Upper lobe of left lung (tissue), 4 donors: ENCODE results near the gene RUNDC3A.

Experiments
- CTCF ChIP-seq, 6 experiments: fragments of 450-650 bp in 4 of 6; fragments of 200-600 bp in 2 of 6; sonication (generic) in 2 of 6; IDR thresholded peaks; one replicate each; pipeline ENCODE4 v1.5.1; 2016 to 2019; ENCODE audit warnings: antibody characterized with exemption in 6 of 6
- EP300 ChIP-seq, 4 donors: sonication (generic); formaldehyde crosslinking; IDR thresholded peaks; one replicate each; pipeline ENCODE4 v1.5.1; 2017; ENCODE audit warnings: antibody characterized with exemption in 4 of 4, control low read depth in 2 of 4
- POLR2A ChIP-seq, 4 donors: fragments of 450-650 bp; IDR thresholded peaks; one replicate each; pipeline ENCODE4 v1.5.1; 2016 to 2017; ENCODE audit warnings: antibody characterized with exemption in 4 of 4, mild to moderate bottlenecking in 2 of 4
- POLR2AphosphoS5 ChIP-seq, 2 donors: sonication (generic); formaldehyde crosslinking; IDR thresholded peaks; one replicate each; pipeline ENCODE4 v1.5.1; 2017; ENCODE audit warnings: antibody characterized with exemption in 2 of 2

- TF ChIP-seq POLR2A (IDR thresholded peaks at IDR 0.05) = no peak
- TF ChIP-seq CTCF (IDR thresholded peaks at IDR 0.05) = no peak
- no peak for TF ChIP-seq POLR2AphosphoS5 (IDR thresholded peaks at IDR 0.05)
- no peak for TF ChIP-seq EP300 (IDR thresholded peaks at IDR 0.05)
These were observed 45.4 kb downstream of the RUNDC3A start for GRCh38 chr17:44353672-44354331.
